ENCODE measurements around the gene FLG2. TPM values are rescaled to one million over a fixed set of nuclear protein-coding genes. Genes with fewer than 3 reads are reported as not detected.

Gene FLG2
- total RNA-seq, 1 donor from 2014 or later: not detected

GRCh38 chr1:152367436-152367835 lies 7.6 kb upstream of the FLG2 start:
- Histone ChIP-seq H3K9me3 (peaks cover 11% of the 10 kb centered on the region), H3K27ac (no peak overlapping the region), H3K4me3 (no peak overlapping the region), H3K4me1 (no peaks in the 10 kb centered on the region), H3K36me3 (no peaks in the 10 kb centered on the region), H3K27me3 (ENCODE audit: low read depth) (no peaks in the 10 kb centered on the region)
- ATAC-seq: no peak
- no peak for TF ChIP-seq CTCF (IDR thresholded peaks at IDR 0.05)
- intact Hi-C loops (cut with DNase I): no loop called here
- no peak for DNase-seq

GRCh38 chr1:152356736-152357135 lies 3.1 kb downstream of the FLG2 start:
- no peaks in the 10 kb centered on the region for H3K36me3 ChIP-seq
- DNase-seq (no peak), ATAC-seq (no peak)
- intact Hi-C loops (cut with DNase I): no loop called here
- H3K27me3 ChIP-seq (ENCODE audit: low read depth): no peaks in the 10 kb centered on the region
- H3K27ac ChIP-seq: no peak overlapping the region
- H3K9me3 ChIP-seq: no peaks in the 10 kb centered on the region
- no peak for TF ChIP-seq CTCF (IDR thresholded peaks at IDR 0.05)
- H3K4me1 ChIP-seq: no peaks in the 10 kb centered on the region
- H3K4me3 ChIP-seq: no peak overlapping the region

- Histone ChIP-seq H3K27ac (no peak overlapping the region), H3K27me3 (ENCODE audit: low read depth) (no peaks in the 10 kb centered on the region), H3K4me1 (no peaks in the 10 kb centered on the region), H3K4me3 (no peak overlapping the region), H3K36me3 (no peaks in the 10 kb centered on the region), H3K9me3 (no peaks in the 10 kb centered on the region)
- DNase-seq (no peak), ATAC-seq (no peak)
- intact Hi-C loops (cut with DNase I): no loop called here
- TF ChIP-seq CTCF (IDR thresholded peaks at IDR 0.05): no peak
Observed at GRCh38 chr1:152349611-152350010, 10.2 kb downstream of the FLG2 start.

GRCh38 chr1:152348447-152348846 lies 11.4 kb downstream of the FLG2 start:
- H3K27ac ChIP-seq: no peak overlapping the region
- DNase-seq: no peak
- intact Hi-C loops (cut with DNase I): no loop called here
- no peak for TF ChIP-seq CTCF (IDR thresholded peaks at IDR 0.05)
- no peaks in the 10 kb centered on the region for H3K27me3 ChIP-seq (ENCODE audit: low read depth)
- no peaks in the 10 kb centered on the region for H3K36me3 ChIP-seq
- H3K4me3 ChIP-seq: no peak overlapping the region
- ATAC-seq: no peak
- H3K4me1 ChIP-seq: no peaks in the 10 kb centered on the region
- H3K9me3 ChIP-seq: no peaks in the 10 kb centered on the region

GRCh38 chr1:152347116-152347728 lies 12.6 kb downstream of the FLG2 start:
- intact Hi-C loops (cut with DNase I): no loop called here
- H3K4me3 ChIP-seq: no peak overlapping the region
- peak in 1 of 2 donors; percentile 59 for ATAC-seq

More at GRCh38 chr1:152347116-152347728, 12.6 kb downstream of the FLG2 start:
- peak; percentile 91 for TF ChIP-seq CTCF (IDR thresholded peaks at IDR 0.05)
- Histone ChIP-seq H3K36me3 (no peaks in the 10 kb centered on the region), H3K27me3 (ENCODE audit: low read depth) (no peaks in the 10 kb centered on the region), H3K27ac (no peak overlapping the region), H3K4me1 (no peaks in the 10 kb centered on the region), H3K9me3 (no peaks in the 10 kb centered on the region)
- DNase-seq: no peak

All from lower lobe of right lung (tissue), 2 donors.